GM10266 (cell line): ENCODE data around the gene EHF.

ENCODE experiments used
- DNase-seq: peaks from one replicate; pipeline ENCODE4 v3.0.0; 2012; ENCODE audit errors: extremely low spot score
- TF ChIP-seq, protein P1 (sequence below): IDR thresholded peaks from 2 replicates; pipeline ENCODE4 v1.5.1; 2012; ENCODE audit warnings: mild to moderate bottlenecking, low read depth; ENCODE audit not compliant: control insufficient read depth, insufficient read depth; ENCODE audit errors: missing control alignments

The EHF gene

GRCh38 chr11:34649597-34649996, 28.7 kb downstream of the EHF start:
- no peak for DNase-seq
- TF ChIP-seq, protein P1, sequence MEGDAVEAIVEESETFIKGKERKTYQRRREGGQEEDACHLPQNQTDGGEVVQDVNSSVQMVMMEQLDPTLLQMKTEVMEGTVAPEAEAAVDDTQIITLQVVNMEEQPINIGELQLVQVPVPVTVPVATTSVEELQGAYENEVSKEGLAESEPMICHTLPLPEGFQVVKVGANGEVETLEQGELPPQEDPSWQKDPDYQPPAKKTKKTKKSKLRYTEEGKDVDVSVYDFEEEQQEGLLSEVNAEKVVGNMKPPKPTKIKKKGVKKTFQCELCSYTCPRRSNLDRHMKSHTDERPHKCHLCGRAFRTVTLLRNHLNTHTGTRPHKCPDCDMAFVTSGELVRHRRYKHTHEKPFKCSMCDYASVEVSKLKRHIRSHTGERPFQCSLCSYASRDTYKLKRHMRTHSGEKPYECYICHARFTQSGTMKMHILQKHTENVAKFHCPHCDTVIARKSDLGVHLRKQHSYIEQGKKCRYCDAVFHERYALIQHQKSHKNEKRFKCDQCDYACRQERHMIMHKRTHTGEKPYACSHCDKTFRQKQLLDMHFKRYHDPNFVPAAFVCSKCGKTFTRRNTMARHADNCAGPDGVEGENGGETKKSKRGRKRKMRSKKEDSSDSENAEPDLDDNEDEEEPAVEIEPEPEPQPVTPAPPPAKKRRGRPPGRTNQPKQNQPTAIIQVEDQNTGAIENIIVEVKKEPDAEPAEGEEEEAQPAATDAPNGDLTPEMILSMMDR: no peak

- TF ChIP-seq, protein P1: no peak
- DNase-seq: peak; percentile 80
Measured at GRCh38 chr11:34650528-34650927, 29.6 kb downstream of the EHF start.

- DNase-seq: no peak
- TF ChIP-seq, protein P1: no peak
Measured at GRCh38 chr11:34651551-34651950, 30.7 kb downstream of the EHF start.

DNA sequence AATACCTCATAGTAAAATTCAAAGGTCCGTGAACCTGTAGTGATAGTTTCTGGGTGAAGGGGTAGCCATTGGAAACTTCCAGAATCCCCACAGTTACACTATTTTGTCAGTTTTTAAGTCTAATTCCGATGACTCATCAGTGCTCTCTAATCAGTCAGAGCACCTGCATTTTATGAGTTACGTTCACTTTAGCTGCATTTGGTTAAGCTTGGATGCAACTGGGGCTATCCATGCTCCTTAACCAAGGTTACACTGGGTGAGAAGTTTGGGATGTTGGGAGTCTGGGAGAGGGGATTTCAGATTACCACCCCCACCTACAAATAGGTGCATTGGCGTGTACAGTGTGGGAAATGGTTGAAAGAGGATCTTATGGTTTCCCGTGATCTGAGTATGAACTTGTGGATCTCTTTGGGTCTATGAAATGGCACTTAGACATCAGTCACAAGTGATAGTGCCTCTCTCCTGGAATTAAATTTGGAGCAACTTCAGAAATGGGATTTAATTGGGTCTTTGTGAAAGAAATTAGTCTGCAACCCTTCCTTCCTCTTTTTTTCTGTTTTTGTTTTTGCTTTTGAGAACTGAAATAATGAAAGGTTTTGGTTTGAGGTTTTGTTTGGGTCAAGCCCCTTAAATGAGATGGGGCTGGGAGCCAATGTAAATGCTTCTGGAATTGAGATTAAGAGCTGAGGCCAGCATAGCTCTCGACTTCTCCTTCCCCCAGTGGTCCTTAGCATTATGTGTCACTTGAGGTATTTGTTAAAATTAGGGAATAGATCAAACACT, 31.5 kb downstream of the EHF start:
- TF ChIP-seq, protein P1: no peak
- no peak for DNase-seq

DNA sequence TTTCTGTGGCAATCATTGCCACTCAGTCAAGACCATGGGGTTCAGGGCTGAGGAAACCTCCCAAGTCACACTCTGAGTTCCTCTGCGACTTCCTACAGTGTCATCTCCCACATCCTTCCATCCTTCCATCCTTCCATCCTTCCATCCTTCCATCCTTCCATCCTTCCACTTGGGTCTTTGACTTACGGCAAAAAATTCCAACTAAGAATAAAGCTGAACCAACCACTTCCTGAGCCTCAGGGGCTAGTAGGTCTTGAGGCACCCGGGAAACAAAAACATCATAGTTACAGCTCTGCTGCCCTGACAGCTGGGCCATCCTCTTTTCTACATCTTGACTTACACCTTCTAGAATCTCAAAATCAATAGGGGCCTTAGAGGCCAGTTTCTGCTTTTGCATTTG, 32.1 kb downstream of the EHF start:
- TF ChIP-seq, protein P1: no peak
- DNase-seq: no peak

DNA sequence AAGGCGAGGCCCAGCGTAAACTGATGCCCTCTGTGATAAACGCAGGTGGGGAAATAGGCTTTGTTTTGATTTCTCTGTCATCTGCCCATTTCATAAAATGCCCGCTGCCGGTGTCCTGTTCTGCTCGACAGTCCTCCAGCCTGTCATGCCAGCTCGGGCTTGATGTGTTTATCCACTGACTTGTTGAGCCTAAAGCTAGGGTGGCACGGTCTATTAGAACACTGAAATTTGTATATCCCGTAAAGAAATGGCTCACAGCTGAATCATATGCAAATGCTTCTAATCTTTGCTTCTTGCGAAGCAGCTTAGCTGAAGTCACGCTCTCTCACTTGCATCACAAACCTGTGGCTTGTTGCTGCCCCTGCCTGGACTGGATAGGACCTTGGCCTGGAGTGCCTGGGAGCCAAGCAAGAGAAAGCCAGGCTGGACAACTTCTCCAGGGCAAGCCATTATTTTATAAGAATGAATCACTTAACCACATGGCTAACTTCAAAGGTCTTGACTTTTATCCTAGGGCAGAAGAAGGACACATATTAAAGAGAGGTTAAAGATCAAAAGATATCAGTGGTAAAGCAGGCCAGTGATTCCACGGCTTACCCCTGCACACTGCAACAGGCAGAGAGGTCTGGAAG, 33.1 kb downstream of the EHF start:
- TF ChIP-seq, protein P1: no peak
- no peak for DNase-seq
